Endothelial cell of umbilical vein (primary cell): ENCODE results near the gene EHD1. TPM values are rescaled to one million over a fixed set of nuclear protein-coding genes. Genes with fewer than 3 reads are reported as not detected.

Source experiments
- BruUV-seq: library from RNA; stranded (reverse); fragments of 400-500 nt; replicated peaks from 2 replicates; lab custom pipeline; 2021; lab: Mats Ljungman, UMichigan
- CTCF ChIA-PET: fragments of 300-600, 350-600 bp; sonication (Branson Sonifier 250); formaldehyde crosslinking; loops from one replicate; lab custom pipeline; 2021; ENCODE audit warnings: antibody characterized with exemption, inconsistent platforms; lab: Charles Lee
- POLR2A ChIA-PET: fragments of 300-600, 350-600 bp; sonication (Branson Sonifier 250); formaldehyde crosslinking; loops from one replicate; lab custom pipeline; 2021; ENCODE audit warnings: antibody characterized with exemption, inconsistent platforms; lab: Charles Lee
- DNase-seq: peaks from one replicate; pipeline ENCODE4 v3.0.0-alpha.2; 2011; ENCODE audit warnings: low read depth, low spot score
- FAIRE-seq: peaks from 2 replicates; lab custom pipeline; 2011; peaks lifted over from hg19 to GRCh38; lab: Jason Lieb, UNC
- H2AFZ ChIP-seq: 2 replicates; pipeline ENCODE4 v1.6.0; 2012; ENCODE audit warnings: low read depth, low read length, control low read depth, inconsistent platforms
- H3K27ac ChIP-seq: 2 replicates; pipeline ENCODE4 v1.5.1; 2011; ENCODE audit warnings: low read depth, mild to moderate bottlenecking, control low read depth, low read length, moderate library complexity; ENCODE audit not compliant: insufficient read depth
- H3K27me3 ChIP-seq, 2 experiments: 2 replicates each; pipeline versions ENCODE4 v1.6.0 to v1.6.1; 2011; ENCODE audit warnings: low read length in 2 of 2, mixed read lengths in 1 of 2; ENCODE audit not compliant: control insufficient read depth in 2 of 2, insufficient read depth in 2 of 2
- H3K36me3 ChIP-seq, 2 experiments: 2 replicates in 1 of 2; 3 replicates in 1 of 2; pipeline ENCODE4 v1.5.1; 2011; ENCODE audit warnings: low read length in 2 of 2, mild to moderate bottlenecking in 1 of 2, moderate library complexity in 1 of 2; ENCODE audit not compliant: control insufficient read depth in 2 of 2, insufficient read depth in 2 of 2; ENCODE audit errors: extremely low read depth in 1 of 2
- H3K4me1 ChIP-seq: 3 replicates; pipeline ENCODE4 v1.5.1; 2011; ENCODE audit warnings: mild to moderate bottlenecking, low read length; ENCODE audit not compliant: control insufficient read depth, insufficient read depth; ENCODE audit errors: extremely low read depth
- H3K4me2 ChIP-seq: 2 replicates; pipeline ENCODE4 v1.6.1; 2011; ENCODE audit warnings: low read length, control low read depth, mixed read lengths; ENCODE audit not compliant: insufficient read depth
- H3K4me3 ChIP-seq, 3 experiments: fragments of 200-600 bp in 1 of 3; sonication (generic), shearing (Covaris generic) in 1 of 3; replicated peaks in 1 of 3; 2 replicates each; pipeline ENCODE4 v1.5.1; 2011 to 2016; ENCODE audit warnings: control low read depth in 3 of 3, low read length in 3 of 3, mild to moderate bottlenecking in 2 of 3, inconsistent platforms in 1 of 3, low read depth in 1 of 3, moderate library complexity in 1 of 3; ENCODE audit not compliant: insufficient read depth in 1 of 3
- H3K79me2 ChIP-seq: 2 replicates; pipeline ENCODE4 v1.6.0; 2012; ENCODE audit warnings: low read length, inconsistent platforms; ENCODE audit not compliant: control insufficient read depth, insufficient read depth
- H3K9ac ChIP-seq: replicated peaks from 2 replicates; pipeline ENCODE3; 2011; ENCODE audit warnings: low read length, control low read depth; ENCODE audit not compliant: insufficient read depth; ENCODE audit errors: extremely low read depth
- H3K9me1 ChIP-seq: replicated peaks from 3 replicates; pipeline ENCODE4 v1.6.0; 2011; ENCODE audit warnings: mild to moderate bottlenecking, low read length; ENCODE audit not compliant: control insufficient read depth, insufficient read depth; ENCODE audit errors: extremely low read depth
- H3K9me3 ChIP-seq: replicated peaks from 2 replicates; pipeline ENCODE4 v1.5.1; 2012; ENCODE audit warnings: low read length, inconsistent platforms; ENCODE audit not compliant: control insufficient read depth, insufficient read depth
- H4K20me1 ChIP-seq: replicated peaks from 2 replicates; pipeline ENCODE3; 2011; ENCODE audit warnings: mild to moderate bottlenecking, low read length; ENCODE audit not compliant: control insufficient read depth, insufficient read depth; ENCODE audit errors: extremely low read depth
- CTCF ChIP-seq, 2 donors: IDR thresholded peaks; 1 replicate in 1 of 2; 2 replicates in 1 of 2; pipeline ENCODE4 v1.5.1; 2011; ENCODE audit warnings: low read length in 2 of 2, mild to moderate bottlenecking in 2 of 2, moderate library complexity in 2 of 2, control low read depth in 1 of 2, inconsistent platforms in 1 of 2, low read depth in 1 of 2; ENCODE audit not compliant: insufficient read depth in 1 of 2; ENCODE audit errors: extremely low read depth in 1 of 2
- EZH2 ChIP-seq: IDR thresholded peaks from 2 replicates; pipeline ENCODE4 v1.6.1; 2012; ENCODE audit warnings: borderline replicate concordance, low read depth, mild to moderate bottlenecking, moderate library complexity, low read length, inconsistent platforms; ENCODE audit not compliant: severe bottlenecking
- FOS ChIP-seq: IDR thresholded peaks from 2 replicates; pipeline ENCODE4 v1.6.1; 2011; ENCODE audit warnings: mild to moderate bottlenecking, low read length, moderate library complexity, borderline replicate concordance; ENCODE audit not compliant: insufficient read depth
- GATA2 ChIP-seq: IDR thresholded peaks from 2 replicates; pipeline ENCODE4 v1.7.0; 2011; ENCODE audit warnings: low read depth, mild to moderate bottlenecking, moderate library complexity, mixed read lengths, low read length; ENCODE audit not compliant: insufficient read length, insufficient read depth
- JUN ChIP-seq: IDR thresholded peaks from 2 replicates; pipeline ENCODE4 v1.6.1; 2011; ENCODE audit warnings: borderline replicate concordance, low read depth; ENCODE audit not compliant: insufficient read length, insufficient read depth
- MAX ChIP-seq: IDR thresholded peaks from 2 replicates; pipeline ENCODE4 v1.6.1; 2011; ENCODE audit not compliant: insufficient read depth, insufficient read length
- MYC ChIP-seq: IDR thresholded peaks from one replicate; pipeline ENCODE4 v1.6.1; 2011; ENCODE audit warnings: mild to moderate bottlenecking, low read depth, low read length
- POLR2A ChIP-seq: IDR thresholded peaks from 2 replicates; pipeline ENCODE4 v1.6.1; 2012; ENCODE audit warnings: low read depth, mild to moderate bottlenecking, control low read depth, low read length
- POLR2AphosphoS5 ChIP-seq: IDR thresholded peaks from 2 replicates; pipeline ENCODE4 v1.6.1; 2012; ENCODE audit warnings: low read depth, mild to moderate bottlenecking, control low read depth, low read length, moderate library complexity; ENCODE audit not compliant: insufficient read depth
- dilution Hi-C: fragments of 300-500 bp; cut with MboI; formaldehyde crosslinking; loops from one replicate; pipeline ENCODE4 v1.15.0; 2019; ENCODE audit warnings: low sequenced_read_pairs; ENCODE audit not compliant: extremely low pct_ligation_motif_present
- intact Hi-C: fragments of 100-400 bp; cut with micrococcal nuclease; formaldehyde crosslinking; loops from one replicate; pipeline ENCODE4 v1.10.0; 2022
- polyA plus RNA-seq, 4 experiments: library from polyadenylated mRNA; depleted of rRNA in 3 of 4; stranded (reverse) in 3 of 4; unstranded in 1 of 4; fragments of >200 nt; gene quantifications; 2 replicates each; pipeline versions ENCODE4 v1.2.1 to v1.2.3, GENCODE V29; 2011 to 2012; ENCODE audit warnings: missing spikeins in 1 of 4
- total RNA-seq: library from RNA; stranded (reverse); gene quantifications from 2 replicates; pipeline ENCODE4 v1.2.3, GENCODE V29; 2021

The EHD1 gene
- total and polyA plus RNA-seq, 2 donors (not counting 3 experiments of a cell fraction or from before 2014, with no cell fraction given), result 109 to 136 TPM

GRCh38 chr11:64804346-64805210 lies 73.8 kb downstream of the EHD1 start:
- H3K36me3 ChIP-seq, result peaks cover 0 to 25% of the 10 kb centered on the region in 2 experiments
- peaks cover 41% of the 10 kb centered on the region for H3K4me1 ChIP-seq
- dilution Hi-C loops, result no loop called here
- no peak for TF ChIP-seq POLR2A
- TF ChIP-seq JUN, result no peak
- TF ChIP-seq POLR2AphosphoS5, result no peak
- TF ChIP-seq MAX, result no peak
- no peak for TF ChIP-seq CTCF (IDR thresholded peaks at IDR 0.05; ENCODE audit: extremely low read depth in 1 of 2, insufficient read depth in 1 of 2, low read depth in 1 of 2, low read length in 2 of 2)
- TF ChIP-seq MYC, result no peak
- no peak for TF ChIP-seq GATA2
- no peak for TF ChIP-seq EZH2
- no peak for TF ChIP-seq FOS
- no peak overlapping the region for H3K27ac ChIP-seq
- no peaks in the 10 kb centered on the region for H3K9me1 ChIP-seq
- no peaks in the 10 kb centered on the region for H4K20me1 ChIP-seq
- no peak for FAIRE-seq
- H2AFZ ChIP-seq, result no peak overlapping the region
- no peak overlapping the region for H3K4me2 ChIP-seq
- no peak for DNase-seq
- peaks cover 7% of the 10 kb centered on the region for H3K79me2 ChIP-seq
- H3K9me3 ChIP-seq, result no peaks in the 10 kb centered on the region
- H3K27me3 ChIP-seq, result no peaks in the 10 kb centered on the region
- ChIA-PET POLR2A (no interaction called here), CTCF (interaction anchor here (0.8 to 1.9 kb wide), 4 partner anchors 10 to 84 kb away, joined by 3 to 8 read pairs (median 4); partner anchors contain the start of gene CDC42BPG)
- H3K4me3 ChIP-seq, result no peak overlapping the region
- intact Hi-C loops, result no loop called here
- BruUV-seq, result no TSS peak
- no peak overlapping the region for H3K9ac ChIP-seq
